AG20443 (cell line): ENCODE data around the gene DCDC1.

Source experiments
- DNase-seq: peaks from one replicate; pipeline ENCODE4 v3.0.0; 2012; ENCODE audit warnings: low spot score, mixed read lengths

The DCDC1 gene

DNA sequence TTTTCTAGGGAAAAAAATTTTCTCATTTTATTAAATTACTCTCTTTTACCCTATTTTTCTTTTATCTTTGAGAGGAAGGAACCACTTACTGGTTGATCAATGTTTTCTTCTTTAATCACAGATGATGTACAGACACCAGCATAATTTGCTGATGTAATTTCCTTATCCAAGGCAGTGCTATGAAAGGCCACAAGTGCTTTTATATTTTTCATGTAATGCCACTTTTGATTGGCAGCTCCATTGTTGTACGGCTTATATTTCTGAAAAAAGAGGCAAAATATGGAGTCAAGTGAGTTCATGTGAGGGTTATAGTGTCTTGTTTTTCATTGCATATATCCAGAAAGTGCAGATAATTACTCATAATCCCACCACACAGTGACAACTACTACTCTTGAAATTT is 460.7 kb downstream of the DCDC1 start:
- no peak for DNase-seq

- no peak for DNase-seq
Observed at GRCh38 chr11:30908272-30908671, 461.3 kb downstream of the DCDC1 start.

DNA sequence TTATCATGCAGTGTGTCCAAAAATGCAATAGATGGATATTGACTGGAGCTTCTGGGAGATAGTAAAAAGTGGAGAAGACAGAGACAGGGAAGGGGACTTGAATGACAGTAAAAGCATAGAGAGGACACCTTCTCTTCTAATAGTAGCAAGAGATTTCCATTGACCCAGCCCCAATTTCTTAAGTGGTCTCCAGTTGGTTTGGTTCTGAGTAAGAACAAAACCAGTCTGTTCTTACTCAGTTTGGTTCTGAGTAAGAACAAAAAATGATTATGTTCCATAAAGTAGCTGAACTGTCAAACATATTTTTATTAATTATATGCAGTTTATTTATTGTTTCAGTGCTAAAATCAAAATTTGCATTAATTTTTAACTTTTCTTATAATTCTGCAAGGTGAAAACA is 466.6 kb downstream of the DCDC1 start:
- no peak for DNase-seq

- no peak for DNase-seq
Observed at GRCh38 chr11:30895046-30895445, 474.5 kb downstream of the DCDC1 start.

- no peak for DNase-seq
Observed at GRCh38 chr11:30893318-30893717, 476.2 kb downstream of the DCDC1 start.

- peak; percentile 33 for DNase-seq
Observed at GRCh38 chr11:30889143-30889794, 480.3 kb downstream of the DCDC1 start.

DNA sequence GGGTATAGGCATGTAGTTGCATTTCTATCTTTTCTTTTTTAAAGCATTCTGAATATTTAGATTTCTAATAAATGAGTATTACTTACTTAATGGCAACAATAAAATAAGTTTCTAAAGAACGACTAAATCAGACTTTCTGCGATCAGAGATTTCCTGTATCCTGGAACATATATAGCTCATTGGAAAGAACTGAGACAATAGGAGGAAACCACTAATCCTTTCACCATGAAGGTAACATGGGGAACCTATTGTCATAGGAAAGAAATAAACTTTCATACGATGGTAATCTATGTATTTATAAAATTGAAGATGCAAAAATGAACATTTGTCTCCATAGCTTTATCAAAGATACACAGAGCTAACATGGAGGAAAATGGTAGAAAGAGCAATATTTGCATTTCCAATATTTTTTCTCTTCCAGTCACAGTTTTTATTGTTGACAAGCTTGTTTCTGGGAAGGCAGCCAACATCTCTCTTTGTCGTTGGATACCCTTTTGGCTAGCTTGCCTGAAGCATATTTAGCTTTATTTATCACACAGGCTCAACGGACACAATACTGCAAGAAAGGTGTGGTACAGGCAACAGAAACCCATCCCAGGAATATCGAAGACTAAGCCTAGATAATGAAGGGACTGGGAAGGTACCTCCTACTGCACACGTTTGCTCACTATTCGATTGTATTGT is 490.1 kb downstream of the DCDC1 start:
- no peak for DNase-seq

GRCh38 chr11:30878400-30878799 is 491.1 kb downstream of the DCDC1 start:
- DNase-seq: no peak

- DNase-seq: peak; percentile 34
Observed at GRCh38 chr11:30876663-30877396, 492.7 kb downstream of the DCDC1 start.

DNA sequence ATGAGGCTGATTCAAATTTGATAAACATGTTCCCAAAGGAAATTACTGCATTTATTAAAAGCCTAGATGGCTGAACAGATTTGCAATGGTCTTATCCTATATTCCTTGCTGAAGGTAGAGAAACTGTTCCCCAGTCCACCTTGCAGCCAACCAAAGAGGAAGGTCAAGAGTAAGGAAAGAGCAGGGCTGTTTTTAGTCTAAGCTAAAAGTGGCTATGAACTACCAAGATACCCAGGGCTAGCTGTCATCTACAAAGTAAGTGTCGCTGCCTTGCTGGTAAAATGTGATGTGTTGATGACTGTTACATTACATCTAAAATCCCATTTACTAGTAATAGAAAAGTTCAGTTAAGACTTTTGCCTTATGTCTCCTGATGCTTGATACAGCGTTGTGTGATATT is 493.3 kb downstream of the DCDC1 start:
- DNase-seq: no peak

DNA sequence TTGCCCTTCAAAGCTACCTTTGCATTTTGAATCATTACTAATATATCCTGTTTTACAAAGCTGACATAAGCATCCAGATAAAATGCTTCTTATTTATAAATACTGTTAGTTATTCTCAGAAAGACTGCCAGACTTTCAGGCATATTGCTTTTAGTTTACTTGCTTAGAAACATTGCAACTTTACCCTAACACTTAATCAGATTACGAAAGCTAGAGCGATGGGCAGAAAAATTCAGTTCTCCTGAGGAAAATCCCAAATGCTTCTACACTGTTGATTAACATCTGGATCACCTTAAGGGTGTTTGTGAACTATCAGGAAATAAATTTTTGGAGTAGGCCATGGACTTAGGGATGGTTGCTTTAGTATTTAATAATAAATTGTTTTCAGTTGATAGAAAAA is 493.7 kb downstream of the DCDC1 start:
- no peak for DNase-seq

- no peak for DNase-seq
Observed at GRCh38 chr11:30873924-30874610, 495.5 kb downstream of the DCDC1 start.

DNA sequence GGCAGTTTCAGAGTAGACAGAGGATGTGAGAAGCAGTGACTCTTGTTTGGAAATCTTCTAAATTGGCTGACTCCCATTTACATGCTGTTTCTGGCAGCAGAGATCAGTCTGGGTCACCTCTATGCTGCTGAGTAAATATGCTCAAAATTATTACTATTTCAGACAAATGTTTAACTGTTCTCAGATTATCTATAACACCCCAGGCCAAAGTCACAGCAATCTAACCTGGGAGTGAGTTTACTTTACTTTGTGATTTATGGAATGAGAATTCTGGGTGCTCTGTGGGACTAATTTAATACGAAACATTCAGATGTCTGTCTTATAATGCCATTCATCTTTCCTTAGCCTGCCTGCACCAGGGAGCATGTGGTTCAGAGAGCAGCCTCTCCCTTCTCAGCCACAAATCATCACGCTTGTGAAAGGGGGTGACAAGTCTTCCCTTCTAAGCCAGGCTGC is 500.9 kb downstream of the DCDC1 start:
- no peak for DNase-seq

DNA sequence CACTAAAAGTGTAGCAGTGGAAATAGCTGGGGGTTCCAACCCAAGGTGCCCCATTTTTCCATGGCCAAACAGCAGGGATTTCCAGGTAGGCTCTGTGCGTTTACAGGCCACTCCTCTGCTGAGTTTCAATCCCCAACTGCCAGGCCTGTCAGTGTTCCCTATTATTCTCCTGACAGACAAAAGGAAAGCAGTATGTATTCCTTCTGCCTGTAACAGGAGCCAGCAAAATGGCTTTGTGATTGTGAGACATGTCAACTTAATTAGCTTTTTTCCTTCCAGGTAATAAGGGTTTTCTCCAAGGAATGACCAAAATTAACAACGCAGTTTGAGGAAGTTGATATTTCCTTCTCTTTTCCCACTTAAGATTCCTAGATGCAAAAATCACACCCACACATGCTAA is 506.3 kb downstream of the DCDC1 start:
- no peak for DNase-seq

DNA sequence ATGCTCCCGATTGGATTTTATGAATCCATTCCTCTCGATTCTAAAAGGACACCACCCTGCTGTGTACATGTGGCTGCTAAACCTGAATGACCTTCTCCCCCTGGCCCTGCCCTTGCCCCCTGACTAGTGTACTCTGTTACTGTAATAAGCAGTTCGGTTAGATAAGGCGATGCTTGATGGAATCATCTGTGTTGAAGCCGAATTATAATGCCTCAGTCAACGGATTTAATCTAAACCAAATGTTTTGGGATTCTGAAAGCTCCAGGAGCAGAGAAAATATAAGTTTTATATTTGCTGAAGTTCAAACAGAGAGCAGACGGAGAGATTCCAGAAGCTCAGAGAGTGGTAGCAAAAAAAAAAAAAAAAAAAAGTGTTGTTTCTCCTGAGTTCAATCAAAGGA is 508.0 kb downstream of the DCDC1 start:
- no peak for DNase-seq

DNA sequence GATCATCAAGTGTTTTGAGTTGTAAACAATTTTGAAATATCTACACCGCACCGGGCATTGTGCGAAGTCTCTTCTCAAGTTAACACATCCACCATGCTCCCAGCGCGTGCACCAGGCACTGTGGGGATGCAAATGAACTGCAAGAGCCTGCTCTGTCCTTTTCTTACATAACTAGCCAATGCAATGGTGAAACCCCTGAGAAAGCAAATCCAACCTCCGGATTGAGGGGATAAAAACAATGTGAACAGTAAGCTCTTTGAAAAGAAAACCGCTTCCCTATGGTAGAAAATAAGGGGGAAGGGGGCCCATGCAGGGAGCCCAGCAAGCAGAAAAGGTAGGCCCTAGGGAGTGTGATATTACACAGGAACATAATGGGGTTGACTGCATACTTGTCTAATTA is 508.5 kb downstream of the DCDC1 start:
- no peak for DNase-seq

- no peak for DNase-seq
Observed at GRCh38 chr11:30860146-30860545, 509.4 kb downstream of the DCDC1 start.

- peak; percentile 38 for DNase-seq
Observed at GRCh38 chr11:30859669-30860068, 509.9 kb downstream of the DCDC1 start.

DNA sequence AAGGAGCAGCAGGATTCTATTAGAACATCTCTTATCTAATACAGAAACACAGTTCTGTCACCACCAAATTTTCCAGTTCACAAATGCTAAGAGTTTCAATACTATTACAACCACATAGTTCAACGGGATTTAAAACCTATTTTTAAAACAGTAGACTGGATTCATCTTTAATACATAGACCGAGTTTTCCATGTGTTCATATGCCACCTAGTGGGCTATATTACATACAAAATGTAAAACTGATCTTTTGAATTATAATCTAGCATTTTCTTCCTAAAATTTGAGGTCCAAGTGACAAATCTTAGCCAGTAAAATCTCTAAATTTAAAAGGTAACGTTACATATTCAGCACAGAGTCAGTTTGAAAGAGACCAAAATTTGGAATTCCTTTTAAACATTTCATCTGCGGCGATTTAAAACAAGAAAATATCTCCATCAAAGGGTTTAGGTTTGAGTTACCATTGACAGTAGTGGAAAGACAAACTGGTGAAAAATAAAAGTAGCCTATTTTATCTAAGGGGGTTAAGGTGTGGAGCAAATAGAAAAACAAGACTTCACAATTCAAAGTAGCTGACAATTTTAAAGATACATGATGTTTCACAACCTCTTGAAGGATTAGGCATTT is 514.0 kb downstream of the DCDC1 start:
- peak; percentile 14 for DNase-seq

- DNase-seq: no peak
Observed at GRCh38 chr11:30853439-30853838, 516.1 kb downstream of the DCDC1 start.

DNA sequence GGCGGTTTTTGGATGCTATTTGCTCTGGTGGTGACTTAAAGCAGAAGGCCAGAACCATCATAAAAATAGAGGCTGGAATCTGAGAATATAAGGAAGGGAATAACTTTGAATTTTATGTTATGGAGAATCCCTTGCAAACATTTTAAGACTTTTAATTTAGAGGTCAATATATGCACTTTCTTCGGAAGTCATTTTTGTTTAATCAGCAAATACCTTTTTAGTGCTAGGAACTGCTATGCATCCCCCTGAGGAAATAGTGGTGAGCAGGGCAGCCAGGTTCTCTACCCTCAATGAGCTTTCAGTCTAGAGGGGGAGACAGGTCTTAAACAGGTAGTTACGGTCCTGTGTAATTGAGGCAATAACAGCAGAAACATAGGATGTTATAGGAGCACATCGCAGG is 516.9 kb downstream of the DCDC1 start:
- DNase-seq: no peak

DNA sequence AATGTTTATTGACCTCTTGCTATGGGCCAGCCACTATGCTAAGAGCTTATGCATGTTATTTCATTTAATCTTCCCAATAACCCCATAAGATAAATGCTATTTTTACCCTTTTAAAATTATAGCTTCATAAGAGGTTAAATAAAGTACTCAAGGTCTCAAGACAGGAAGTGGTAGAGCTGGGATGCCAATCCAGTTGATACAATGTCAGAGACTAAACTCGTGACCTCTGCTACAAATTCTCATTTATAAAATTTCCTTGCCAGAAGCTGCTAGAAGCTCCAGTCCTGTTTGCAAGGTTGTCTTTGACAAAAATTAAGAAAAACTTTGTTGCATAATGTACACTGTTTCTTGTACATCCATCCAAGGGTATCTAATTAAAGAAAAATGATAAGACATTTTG is 517.4 kb downstream of the DCDC1 start:
- DNase-seq: no peak
